HepG2 (cell line): ENCODE data around the gene TOMM40L. TPM values are rescaled to one million over a fixed set of nuclear protein-coding genes. Genes with fewer than 3 reads are reported as not detected.

Experiments used
- ATAC-seq: fragments of 200-7000 bp; cut with Tn5 transposase; 3 replicates; pipeline ENCODE4 v1.9.1; 2020; ENCODE audit warnings: mild to moderate bottlenecking, moderate library complexity
- BruUV-seq: library from RNA; stranded (reverse); fragments of 400-500 nt; replicated peaks from 2 replicates; lab custom pipeline; 2021; lab: Mats Ljungman, UMichigan
- CTCF ChIA-PET: fragments of 300-600 bp; formaldehyde crosslinking; extraction: SDS; loops from one replicate; lab custom pipeline; 2021; ENCODE audit warnings: low total read pairs, inconsistent platforms, low intra/inter-chr PET ratio; lab: Yijun Ruan, JAX
- POLR2A ChIA-PET: fragments of 350-600 bp; sonication (Branson Sonifier 250); formaldehyde crosslinking; loops from one replicate; lab custom pipeline; 2020; ENCODE audit warnings: antibody characterized with exemption, inconsistent platforms; lab: Yijun Ruan, JAX
- DNase-seq: peaks from one replicate; pipeline ENCODE4 v3.0.0-alpha.2; 2015; ENCODE audit warnings: low spot score
- FAIRE-seq: peaks from 3 replicates; lab custom pipeline; 2011; peaks lifted over from hg19 to GRCh38; lab: Jason Lieb, UNC
- H2AFZ ChIP-seq: one replicate; pipeline ENCODE4 v1.6.1; 2011; ENCODE audit warnings: low read length, inconsistent platforms
- H3K27ac ChIP-seq: fragments of 300-600 bp; 3 replicates; pipeline ENCODE4 v1.8.0; 2011; ENCODE audit warnings: mixed run types, mild to moderate bottlenecking, mixed read lengths, low read length, inconsistent platforms; ENCODE audit not compliant: insufficient read depth; ENCODE audit errors: extremely low read length
- H3K27me3 ChIP-seq, 2 experiments: fragments of 200-600 bp in 1 of 2; 2 replicates in 1 of 2; 3 replicates in 1 of 2; pipeline versions ENCODE4 v1.6.0 to v1.8.0; 2011; ENCODE audit warnings: low read length in 2 of 2, mild to moderate bottlenecking in 2 of 2, moderate library complexity in 2 of 2, inconsistent platforms in 1 of 2; ENCODE audit not compliant: insufficient read depth in 2 of 2, control insufficient read depth in 1 of 2
- H3K36me3 ChIP-seq, 2 experiments: fragments of 200-600 bp in 1 of 2; replicated peaks in 1 of 2; 2 replicates in 1 of 2; 3 replicates in 1 of 2; pipeline versions ENCODE4 v1.5.1 to v1.8.0; 2011; ENCODE audit warnings: low read length in 2 of 2, inconsistent platforms in 1 of 2; ENCODE audit not compliant: insufficient read depth in 2 of 2, control insufficient read depth in 1 of 2
- H3K4me1 ChIP-seq: 2 replicates; pipeline ENCODE4 v1.5.1; 2012; ENCODE audit warnings: low read length, inconsistent platforms; ENCODE audit not compliant: insufficient read depth
- H3K4me2 ChIP-seq: 2 replicates; pipeline ENCODE4 v1.6.0; 2011; ENCODE audit warnings: low read depth, low read length, inconsistent platforms
- H3K4me3 ChIP-seq, 3 experiments: fragments of 200-600 bp in 1 of 3; sonication (generic), shearing (Covaris generic) in 1 of 3; replicated peaks in 1 of 3; 2 replicates each; pipeline ENCODE4 v1.5.1; 2011 to 2016; ENCODE audit warnings: low read length in 3 of 3, inconsistent platforms in 2 of 3, low read depth in 2 of 3, mild to moderate bottlenecking in 2 of 3, control low read depth in 1 of 3, mixed read lengths in 1 of 3; ENCODE audit not compliant: insufficient read depth in 1 of 3
- H3K79me2 ChIP-seq: one replicate; pipeline ENCODE4 v1.6.1; 2011; ENCODE audit warnings: low read length, inconsistent platforms; ENCODE audit not compliant: insufficient read depth
- H3K9ac ChIP-seq: 2 replicates; pipeline ENCODE4 v1.6.0; 2011; ENCODE audit warnings: mild to moderate bottlenecking, low read depth, low read length, inconsistent platforms; ENCODE audit not compliant: insufficient read depth
- H3K9me3 ChIP-seq: 2 replicates; pipeline ENCODE4 v1.5.1; 2012; ENCODE audit warnings: mild to moderate bottlenecking, low read length
- H4K20me1 ChIP-seq: 2 replicates; pipeline ENCODE4 v1.6.0; 2011; ENCODE audit warnings: inconsistent platforms, mild to moderate bottlenecking, low read length, moderate library complexity; ENCODE audit not compliant: insufficient read depth
- ARID4A ChIP-seq: sonication (generic); formaldehyde crosslinking; IDR thresholded peaks from 2 replicates; pipeline ENCODE4 v1.5.0; 2020; ENCODE audit warnings: mild to moderate bottlenecking, missing genetic modification reagents, borderline replicate concordance
- ERF ChIP-seq: IDR thresholded peaks from 2 replicates; pipeline ENCODE4 v1.6.1; 2018; ENCODE audit warnings: missing biosample characterization, missing genetic modification reagents
- HNRNPLL ChIP-seq: fragments of 200-400 bp; formaldehyde crosslinking; IDR thresholded peaks from 2 replicates; pipeline ENCODE4 v1.6.1; 2017; ENCODE audit warnings: mild to moderate bottlenecking, low read depth, low read length; ENCODE audit not compliant: poor library complexity, severe bottlenecking
- MTF2 ChIP-seq: sonication (generic); formaldehyde crosslinking; IDR thresholded peaks from 2 replicates; pipeline ENCODE4 v1.5.0; 2020; ENCODE audit warnings: missing genetic modification reagents, borderline replicate concordance
- NFIC ChIP-seq: IDR thresholded peaks from 2 replicates; pipeline ENCODE4 v1.6.1; 2012; ENCODE audit warnings: mild to moderate bottlenecking, low read length, inconsistent platforms
- NFYB ChIP-seq: sonication (generic); formaldehyde crosslinking; IDR thresholded peaks from 2 replicates; pipeline ENCODE4 v1.4.0; 2020; ENCODE audit warnings: missing genetic modification reagents
- NFYC ChIP-seq: IDR thresholded peaks from 2 replicates; pipeline ENCODE4 v1.6.1; 2016; ENCODE audit warnings: missing genetic modification reagents, missing compliant biosample characterization
- PBX2 ChIP-seq: IDR thresholded peaks from 2 replicates; pipeline ENCODE4 v1.6.1; 2016; ENCODE audit warnings: control low read depth
- SP2 ChIP-seq: sonication (generic); formaldehyde crosslinking; IDR thresholded peaks from 2 replicates; pipeline ENCODE4 v1.5.1; 2020; ENCODE audit warnings: mild to moderate bottlenecking, missing genetic modification reagents
- SRF ChIP-seq: IDR thresholded peaks from 2 replicates; pipeline ENCODE4 v1.6.1; 2011; ENCODE audit warnings: mild to moderate bottlenecking, low read depth, low read length, moderate library complexity
- TMF1 ChIP-seq: sonication (generic); formaldehyde crosslinking; IDR thresholded peaks from 2 replicates; pipeline ENCODE4 v1.8.1; 2022; ENCODE audit warnings: low read depth, missing genetic modification reagents
- ZMYM4 ChIP-seq: sonication (generic); formaldehyde crosslinking; IDR thresholded peaks from 2 replicates; pipeline ENCODE4 v1.8.1; 2023; ENCODE audit warnings: mild to moderate bottlenecking, missing genetic modification reagents
- ZNF687 ChIP-seq: sonication (generic); formaldehyde crosslinking; IDR thresholded peaks from 2 replicates; pipeline ENCODE4 v1.5.1; 2020; ENCODE audit warnings: mild to moderate bottlenecking, missing genetic modification reagents, moderate library complexity
- WGBS: methylation state at CpG from one replicate; pipeline ENCODE4 v1.1.6; 2017; ENCODE audit warnings: low lambda C conversion rate; 5-methylcytosine and 5-hydroxymethylcytosine counted together
- in situ Hi-C: cut with HindIII; loops from 2 replicates; pipeline ENCODE4 v1.10.0; 2017; ENCODE audit warnings: low pct_unique_long_range_greater_than_20kb; ENCODE audit not compliant: extremely low pct_ligation_motif_present
- intact Hi-C: fragments of 100-400 bp; cut with micrococcal nuclease; formaldehyde crosslinking; loops from one replicate; pipeline ENCODE4 v1.10.0; 2022; ENCODE audit not compliant: unreplicated experiment
- polyA plus RNA-seq, 8 experiments: library from polyadenylated mRNA; depleted of rRNA in 3 of 8; stranded (reverse) in 7 of 8; unstranded in 1 of 8; fragments of >200 nt; fragmentation: Illumina TruSeq in 4 of 8; extraction: Trizol in 4 of 8; gene quantifications; 2 replicates each; pipeline versions ENCODE4 v1.2.1 to v1.2.3, GENCODE V29; 2011 to 2016; ENCODE audit warnings: low read depth in 4 of 8, missing spikeins in 1 of 8, mixed read lengths in 1 of 8; ENCODE audit not compliant: insufficient read depth in 1 of 8
- total RNA-seq, 5 experiments: library from RNA; depleted of rRNA; stranded (reverse); fragments of >200 nt; fragmentation: Illumina TruSeq; extraction: Trizol; gene quantifications; 2 replicates each; pipeline ENCODE4 v1.2.3, GENCODE V29; 2016; ENCODE audit warnings: low read depth in 1 of 5

Gene TOMM40L
- total and polyA plus RNA-seq, 2 of the 13 experiments (the other 11 are each of a cell fraction or from before 2014, with no cell fraction given): 14.1 to 26.2 TPM

- DNase-seq (no peak), ATAC-seq (peak; percentile 78), FAIRE-seq (no peak)
- Histone ChIP-seq H3K4me2 (peak within 1 kb of the TSS; percentile 55), H3K4me3 (peak within 1 kb of the TSS in 2 of 3 experiments; percentile 23 to 44; a peak in 2 of 6 replicates), H3K27me3 (peaks cover 0 to 16% of the 10 kb centered on the region in 2 experiments; a peak in 3 of 5 replicates), H3K9ac (no peak within 1 kb of the TSS), H3K9me3 (peaks cover 11% of the 10 kb centered on the region), H3K4me1 (peaks cover 51% of the 10 kb centered on the region), H2AFZ (no peak within 1 kb of the TSS), H3K79me2 (no peaks in the 10 kb centered on the region), H4K20me1 (no peaks in the 10 kb centered on the region), H3K27ac (no peak within 1 kb of the TSS), H3K36me3 (no peaks in the 10 kb centered on the region)
- 63% methylated on average over 47 of the region's 62 CpGs for WGBS
- ChIA-PET CTCF (no interaction called here), POLR2A (interaction anchor here (0.7 kb wide), 1 partner anchor 57 kb away, joined by 7 read pairs; the partner anchor contains the start of gene NDUFS2)
- in situ Hi-C loops (no loop called here), intact Hi-C loops (no loop called here)
- no TSS peak for BruUV-seq
- TF ChIP-seq SP2 (CRISPR knock-in tag) (peak; percentile 61; the same call in 1 of the 2 replicates), NFYB (CRISPR knock-in tag) (peak; percentile 66), PBX2 (CRISPR knock-in tag) (peak; percentile 78), NFYC (CRISPR knock-in tag) (peak; percentile 72), SRF (peak; percentile 60; the same call in 1 of the 2 replicates), ZNF687 (peak; percentile 41; the same call in 1 of the 2 replicates), ZMYM4 (CRISPR knock-in tag) (0 out of 2 replicates have a peak, but pooled peaks have one; percentile 15), TMF1 (CRISPR knock-in tag) (no peak), MTF2 (CRISPR knock-in tag) (0 out of 2 replicates have a peak, but pooled peaks have one; percentile 18), ERF (CRISPR knock-in tag) (no peak), NFIC (no peak), HNRNPLL (peak; percentile 30), ARID4A (peak; percentile 19; the same call in 1 of the 2 replicates)
Observed at GRCh38 chr1:161258439-161259344, 32.8 kb downstream of the TOMM40L start, which contains the start of gene PCP4L1. Gene PCP4L1, plus strand, starts transcription at chr1:161258745. Its CDS starts 230 bp downstream, at chr1:161258975.
